ENCODE data around the gene PMEPA1.

PMEPA1 gene

DNA sequence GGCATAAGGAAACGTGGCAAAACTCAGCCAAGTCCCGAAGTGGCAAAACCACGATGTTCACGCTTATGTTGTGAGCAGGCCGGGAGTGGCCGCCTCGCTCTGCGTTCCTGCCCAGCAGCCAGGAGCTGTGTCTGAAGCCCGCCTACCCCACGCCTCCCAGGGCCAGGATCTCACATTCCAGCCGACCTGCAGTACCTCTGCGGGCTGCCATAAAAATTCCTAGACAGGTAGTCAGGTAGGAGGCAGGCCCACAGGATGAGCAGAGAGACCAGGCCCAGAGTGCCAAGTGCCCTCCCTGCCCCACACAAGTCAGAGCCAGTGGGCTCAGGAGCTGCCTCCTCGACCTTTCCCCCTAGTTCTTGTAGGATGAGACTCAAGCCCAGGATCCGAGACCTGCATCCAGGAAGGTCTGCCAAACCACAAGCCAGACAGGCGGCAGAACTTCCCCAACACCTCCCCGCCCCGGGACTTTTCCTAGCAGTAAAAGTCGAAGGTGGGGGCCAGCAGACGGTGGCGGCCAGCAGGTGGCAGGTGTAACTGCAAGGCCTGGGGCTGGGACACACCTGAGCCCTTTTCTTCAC is 16.7 kb downstream of the PMEPA1 start:
- DNase-seq (ENCODE audit: low read depth): no peak

DNA sequence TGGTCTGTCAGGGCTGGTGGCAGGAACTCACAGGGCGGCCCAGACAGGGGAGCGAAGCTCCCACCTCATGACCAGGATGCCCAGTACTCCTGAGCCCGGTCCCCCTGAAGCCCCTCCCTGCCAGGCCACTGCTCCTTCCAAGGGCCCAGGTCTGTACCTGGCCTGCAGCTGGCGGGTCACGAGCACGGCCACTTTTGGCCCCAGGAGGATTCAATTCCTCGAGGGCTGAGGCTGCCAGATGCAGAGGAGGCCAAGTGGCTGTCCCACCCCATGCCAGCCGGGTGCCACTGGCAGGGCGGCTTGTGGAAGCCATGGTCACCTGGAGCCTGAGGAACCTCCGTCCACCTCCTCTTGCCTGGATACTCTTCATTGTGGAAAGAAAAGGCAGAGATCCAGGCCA is 17.4 kb downstream of the PMEPA1 start:
- DNase-seq (ENCODE audit: low read depth): no peak

- no peak for DNase-seq (ENCODE audit: low read depth)
These were observed 18.1 kb downstream of the PMEPA1 start for GRCh38 chr20:57691699-57692098.

- DNase-seq (ENCODE audit: low read depth): no peak
These were observed 19.3 kb downstream of the PMEPA1 start for GRCh38 chr20:57690525-57690924.

DNA sequence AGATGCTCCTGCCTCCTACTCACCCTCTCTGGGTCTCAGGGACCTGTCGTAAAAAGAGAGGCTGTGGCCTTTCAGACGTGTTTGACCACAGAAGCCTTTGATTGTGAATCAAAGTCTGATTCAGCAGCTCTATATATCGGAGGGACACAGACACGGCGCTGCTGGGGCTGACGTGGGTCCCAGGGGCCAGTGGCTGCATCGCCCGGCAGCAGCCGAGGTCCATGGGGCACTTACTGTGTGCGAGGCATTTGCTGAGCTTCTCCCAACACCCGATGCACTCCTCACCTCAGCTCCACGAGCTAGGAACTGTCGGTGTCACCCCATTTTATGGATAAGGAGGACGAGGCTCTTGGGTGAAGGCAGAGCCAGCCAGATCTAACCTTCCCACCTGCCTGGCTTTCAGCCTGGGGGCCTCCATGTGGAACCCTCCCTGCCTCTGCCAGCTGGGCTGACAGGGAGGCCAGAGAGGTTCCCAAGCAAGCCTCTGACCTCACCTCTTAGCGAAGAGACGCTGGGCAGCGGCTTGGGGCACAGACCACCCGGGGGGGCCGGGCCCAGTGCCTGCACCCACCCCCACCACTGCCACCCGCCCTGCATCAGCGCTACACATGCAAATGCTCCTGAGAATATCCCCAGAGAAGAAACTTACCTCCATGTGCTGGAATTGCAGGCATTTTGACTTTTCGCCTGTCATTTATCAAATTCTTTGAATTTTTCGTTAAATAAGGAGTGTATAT is 19.9 kb downstream of the PMEPA1 start:
- no peak for DNase-seq (ENCODE audit: low read depth)

DNA sequence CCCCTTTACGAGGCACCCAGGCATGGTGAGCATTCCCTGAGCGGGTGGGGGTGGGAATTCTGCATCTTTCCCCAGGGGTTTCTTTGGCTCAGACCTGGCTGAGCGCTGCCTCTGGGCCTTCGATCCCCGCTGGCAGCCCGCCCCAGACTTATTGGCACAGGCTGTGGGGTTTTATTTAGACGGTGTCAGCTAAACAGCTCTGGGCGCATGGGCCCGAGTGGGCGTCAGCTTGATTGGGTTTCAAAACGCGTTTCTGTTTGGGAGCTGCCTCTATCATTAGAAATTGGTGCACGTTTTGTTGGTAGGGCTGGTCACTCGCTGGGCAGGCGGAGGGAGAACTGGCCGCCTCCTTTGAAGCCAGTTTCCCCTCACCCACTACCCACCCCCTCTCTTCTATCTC is 21.0 kb downstream of the PMEPA1 start:
- no peak for DNase-seq (ENCODE audit: low read depth)

- no peak for DNase-seq (ENCODE audit: low read depth)
These were observed 21.5 kb downstream of the PMEPA1 start for GRCh38 chr20:57688295-57688694.

- DNase-seq (ENCODE audit: low read depth): no peak
These were observed 22.7 kb downstream of the PMEPA1 start for GRCh38 chr20:57686931-57687652.

- DNase-seq (ENCODE audit: low read depth): no peak
These were observed 24.6 kb downstream of the PMEPA1 start for GRCh38 chr20:57685146-57685758.

DNA sequence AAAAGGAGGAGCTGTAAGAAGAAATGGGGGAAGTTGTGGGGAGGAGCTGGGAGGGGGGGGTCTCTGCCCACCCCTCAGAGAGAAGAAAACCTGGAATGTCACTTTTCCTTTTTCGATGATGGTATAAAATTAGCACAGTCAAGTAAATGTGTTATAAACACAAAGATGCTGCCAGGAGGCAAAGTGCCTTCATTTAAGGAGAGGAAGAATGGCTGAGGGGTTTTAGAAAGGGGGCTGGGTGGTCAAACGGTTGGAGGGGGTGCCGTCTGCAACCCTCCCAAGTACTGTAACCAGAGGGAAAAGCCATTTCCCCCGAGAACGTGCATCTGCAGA is 25.0 kb downstream of the PMEPA1 start:
- DNase-seq (ENCODE audit: low read depth): no peak

DNA sequence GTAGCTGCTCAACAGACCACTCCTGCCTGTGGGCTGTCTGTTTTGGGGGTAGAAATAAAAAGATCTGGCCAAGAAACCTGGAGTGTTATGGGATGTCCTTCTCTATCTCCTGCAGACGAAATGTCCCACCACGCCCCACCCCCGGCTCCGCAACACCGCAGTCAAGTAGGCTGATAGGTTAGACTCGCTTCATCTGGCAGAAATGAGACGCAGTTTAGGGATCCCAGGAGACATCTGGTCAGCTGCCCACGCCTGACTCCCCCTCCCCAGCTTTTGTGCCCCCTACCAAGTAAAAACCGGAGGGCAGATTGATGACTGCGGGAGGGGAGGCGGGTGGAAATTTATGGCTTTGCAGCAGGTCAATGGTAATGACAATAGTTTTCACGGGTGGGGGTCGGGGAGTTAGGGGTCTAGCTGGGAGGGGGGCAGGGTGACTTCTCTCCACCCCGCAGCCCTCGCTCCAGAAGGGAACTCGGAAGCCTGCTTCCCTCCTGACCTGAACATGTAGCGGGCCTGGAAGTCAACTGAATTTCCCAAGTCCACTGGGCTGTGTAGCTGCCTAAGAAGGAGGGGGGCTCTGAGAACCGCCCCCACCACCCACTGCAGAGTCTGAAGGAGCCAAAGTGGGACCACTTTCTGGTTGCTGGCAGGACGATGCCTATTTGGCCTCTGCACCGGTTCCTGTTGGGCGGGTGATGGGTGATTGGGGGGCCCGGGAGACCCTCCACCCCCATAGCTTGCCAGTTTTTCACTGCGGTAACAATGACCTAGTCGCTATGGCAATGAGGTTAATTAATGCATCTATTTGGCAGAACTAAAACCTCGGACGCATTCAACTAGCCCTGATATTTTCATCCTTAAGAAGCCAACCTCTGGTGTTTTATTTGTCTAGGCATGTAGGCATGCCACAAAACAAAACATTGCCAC is 25.7 kb downstream of the PMEPA1 start:
- no peak for DNase-seq (ENCODE audit: low read depth)

DNA sequence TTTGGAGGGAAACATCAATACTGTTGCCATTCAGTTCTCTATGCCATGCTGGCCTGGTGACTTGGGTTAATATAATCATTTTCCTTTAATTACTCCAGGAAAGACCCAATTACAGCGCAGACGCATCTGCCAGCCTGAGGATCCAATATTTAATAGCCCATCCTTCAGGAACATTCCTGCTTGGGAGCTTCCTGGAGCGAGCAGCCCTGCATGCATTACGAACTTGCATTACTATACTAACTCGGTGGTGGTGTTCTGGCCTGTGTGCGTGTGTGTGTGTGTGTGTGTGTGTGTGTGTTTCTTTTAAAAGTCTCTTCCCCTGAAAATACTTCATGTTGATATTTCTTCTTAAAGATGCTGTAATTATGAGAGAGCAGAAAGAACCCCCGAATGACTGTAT is 26.5 kb downstream of the PMEPA1 start:
- no peak for DNase-seq (ENCODE audit: low read depth)

- no peak for DNase-seq (ENCODE audit: low read depth)
These were observed 27.4 kb downstream of the PMEPA1 start for GRCh38 chr20:57682184-57683101.

GRCh38 chr20:57680934-57681914 is 28.6 kb downstream of the PMEPA1 start:
- no peak for DNase-seq (ENCODE audit: low read depth)

- no peak for DNase-seq (ENCODE audit: low read depth)
These were observed 29.6 kb downstream of the PMEPA1 start for GRCh38 chr20:57680131-57680716.

DNA sequence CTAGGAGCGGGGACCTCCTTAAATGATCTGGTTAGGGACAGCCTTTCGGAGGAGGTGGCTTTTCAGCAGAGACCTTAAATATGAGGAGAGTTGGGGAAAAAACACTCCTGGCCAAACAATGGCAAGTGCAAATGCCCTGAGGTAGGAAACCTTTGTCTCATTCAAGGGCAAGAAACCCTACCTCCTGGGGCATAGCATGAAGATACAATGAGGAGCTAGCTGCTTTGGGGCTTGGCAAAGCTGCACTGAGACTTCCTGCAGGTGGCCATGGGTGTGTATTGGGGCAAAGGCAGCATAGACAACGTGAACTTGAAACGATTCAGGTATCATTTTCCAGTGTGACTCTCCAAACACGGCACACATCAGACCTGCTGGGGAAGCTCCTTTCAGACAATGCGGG is 30.7 kb downstream of the PMEPA1 start:
- no peak for DNase-seq (ENCODE audit: low read depth)

GRCh38 chr20:57678340-57678739 is 31.5 kb downstream of the PMEPA1 start:
- DNase-seq (ENCODE audit: low read depth): no peak

DNA sequence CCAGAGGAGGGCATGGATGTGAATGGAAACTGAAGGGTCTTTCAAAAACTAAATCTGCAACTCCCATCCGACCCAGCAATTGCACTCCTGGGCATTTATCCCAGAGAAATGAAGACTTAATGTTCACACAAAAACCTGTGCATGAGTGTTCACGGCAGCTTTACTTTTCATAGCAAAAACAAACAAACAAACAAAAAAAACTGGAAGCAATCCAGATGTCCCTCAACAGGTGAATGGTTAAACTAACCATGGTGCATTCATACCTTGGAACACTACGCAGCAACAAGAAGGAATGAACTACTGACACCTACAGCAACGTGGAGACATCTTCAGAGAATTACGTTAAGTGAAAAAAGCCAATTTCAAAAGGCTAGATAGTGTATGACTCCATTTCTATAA is 32.2 kb downstream of the PMEPA1 start:
- no peak for DNase-seq (ENCODE audit: low read depth)
